ENCODE measurements around the gene ARPP19. TPM values are rescaled to one million over a fixed set of nuclear protein-coding genes. Genes with fewer than 3 reads are reported as not detected.
"Not testable (repeated sequence)": the region's sequence is repeated elsewhere in the genome, so short reads cannot be mapped to it uniquely, and the experiment has no call there.

ARPP19 gene
- total and polyA plus RNA-seq, 2 experiments from 2014 or later = 78.3 to 192 TPM

DNA sequence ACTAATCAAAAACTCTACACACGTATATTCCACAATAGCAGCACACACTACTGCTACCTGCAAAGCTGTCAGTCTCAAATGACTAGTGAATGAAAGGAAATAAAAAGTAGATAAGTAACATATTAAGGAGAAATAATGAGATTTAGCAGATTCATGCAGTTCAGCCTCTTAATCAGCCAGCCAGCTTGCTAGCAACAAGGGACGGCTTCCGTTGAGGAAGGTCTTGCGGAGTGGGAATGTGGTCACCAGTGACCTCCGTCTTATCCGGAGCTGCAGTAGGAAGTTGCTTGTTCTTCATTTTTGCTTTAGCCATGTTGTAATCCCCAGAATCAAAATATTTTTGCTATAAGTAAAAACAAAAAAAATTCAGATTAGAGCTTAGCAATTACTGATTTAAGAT is 17.1 kb downstream of the ARPP19 start (continued):
- TF ChIP-seq, protein P1, sequence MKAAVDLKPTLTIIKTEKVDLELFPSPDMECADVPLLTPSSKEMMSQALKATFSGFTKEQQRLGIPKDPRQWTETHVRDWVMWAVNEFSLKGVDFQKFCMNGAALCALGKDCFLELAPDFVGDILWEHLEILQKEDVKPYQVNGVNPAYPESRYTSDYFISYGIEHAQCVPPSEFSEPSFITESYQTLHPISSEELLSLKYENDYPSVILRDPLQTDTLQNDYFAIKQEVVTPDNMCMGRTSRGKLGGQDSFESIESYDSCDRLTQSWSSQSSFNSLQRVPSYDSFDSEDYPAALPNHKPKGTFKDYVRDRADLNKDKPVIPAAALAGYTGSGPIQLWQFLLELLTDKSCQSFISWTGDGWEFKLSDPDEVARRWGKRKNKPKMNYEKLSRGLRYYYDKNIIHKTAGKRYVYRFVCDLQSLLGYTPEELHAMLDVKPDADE (IDR thresholded peaks at IDR 0.05) = no peak
- TF ChIP-seq CREB1 (CRISPR knock-in tag; IDR thresholded peaks at IDR 0.05; ENCODE audit: low read depth) (no peak), NANOG (IDR thresholded peaks at IDR 0.05; ENCODE audit: borderline replicate concordance) (no peak), EZH2 (IDR thresholded peaks at IDR 0.05; ENCODE audit: low read depth, unreplicated experiment) (no peak)
- TF ChIP-seq, protein P2, sequence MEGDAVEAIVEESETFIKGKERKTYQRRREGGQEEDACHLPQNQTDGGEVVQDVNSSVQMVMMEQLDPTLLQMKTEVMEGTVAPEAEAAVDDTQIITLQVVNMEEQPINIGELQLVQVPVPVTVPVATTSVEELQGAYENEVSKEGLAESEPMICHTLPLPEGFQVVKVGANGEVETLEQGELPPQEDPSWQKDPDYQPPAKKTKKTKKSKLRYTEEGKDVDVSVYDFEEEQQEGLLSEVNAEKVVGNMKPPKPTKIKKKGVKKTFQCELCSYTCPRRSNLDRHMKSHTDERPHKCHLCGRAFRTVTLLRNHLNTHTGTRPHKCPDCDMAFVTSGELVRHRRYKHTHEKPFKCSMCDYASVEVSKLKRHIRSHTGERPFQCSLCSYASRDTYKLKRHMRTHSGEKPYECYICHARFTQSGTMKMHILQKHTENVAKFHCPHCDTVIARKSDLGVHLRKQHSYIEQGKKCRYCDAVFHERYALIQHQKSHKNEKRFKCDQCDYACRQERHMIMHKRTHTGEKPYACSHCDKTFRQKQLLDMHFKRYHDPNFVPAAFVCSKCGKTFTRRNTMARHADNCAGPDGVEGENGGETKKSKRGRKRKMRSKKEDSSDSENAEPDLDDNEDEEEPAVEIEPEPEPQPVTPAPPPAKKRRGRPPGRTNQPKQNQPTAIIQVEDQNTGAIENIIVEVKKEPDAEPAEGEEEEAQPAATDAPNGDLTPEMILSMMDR (conservative IDR thresholded peaks at IDR 0.05; ENCODE audit: low read depth in 2 of 2) = no peak

DNA sequence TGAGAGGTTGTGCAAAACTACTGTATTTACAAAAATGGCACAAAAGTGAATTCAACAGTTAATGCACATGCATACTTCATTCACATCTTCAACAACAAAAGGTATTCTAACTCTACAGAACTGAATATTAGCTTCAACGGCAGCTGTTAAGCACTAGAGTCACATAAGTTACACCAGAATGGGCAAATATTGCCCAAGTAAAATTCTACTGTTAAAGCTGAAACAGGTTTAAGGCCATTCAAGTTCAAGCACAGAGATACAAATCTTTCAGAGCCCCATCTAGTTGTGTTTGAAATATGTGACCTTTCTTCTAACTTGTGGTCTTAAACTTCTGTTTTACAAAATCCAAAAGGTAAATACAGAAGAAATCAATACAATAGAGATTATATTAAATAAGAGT is 17.6 kb downstream of the ARPP19 start:
- ATAC-seq; H3K4me1 Mint-ChIP-seq; H3K27ac Mint-ChIP-seq; DNase-seq (ENCODE audit: low spot score); H3K27ac ChIP-seq (ENCODE audit: low read depth); H3K4me1 ChIP-seq (ENCODE audit: insufficient read depth); H4K20me1 ChIP-seq (replicated peaks; ENCODE audit: insufficient read depth); H3K9me2 ChIP-seq (ENCODE audit: insufficient read depth); H3K27me3 ChIP-seq (ENCODE audit: insufficient read depth); H3K4me2 ChIP-seq; H3K4me3 Mint-ChIP-seq; H2AFZ ChIP-seq; H3F3A ChIP-seq (replicated peaks; ENCODE audit: low read depth); H3K9me3 Mint-ChIP-seq; H3K4me3 ChIP-seq; H3K27me3 Mint-ChIP-seq (ENCODE audit: insufficient read depth, low read depth, poor library complexity): not testable (repeated sequence)
- H3K36me3 Mint-ChIP-seq (ENCODE audit: low read depth) = peaks cover 65% of the 10 kb centered on the region
- Histone ChIP-seq H3K36me3 (ENCODE audit: insufficient read depth) (peaks cover 28% of the 10 kb centered on the region; the same call in 1 of the 2 replicates), H3K79me2 (replicated peaks; ENCODE audit: insufficient read depth) (peaks cover 35% of the 10 kb centered on the region)

DNA sequence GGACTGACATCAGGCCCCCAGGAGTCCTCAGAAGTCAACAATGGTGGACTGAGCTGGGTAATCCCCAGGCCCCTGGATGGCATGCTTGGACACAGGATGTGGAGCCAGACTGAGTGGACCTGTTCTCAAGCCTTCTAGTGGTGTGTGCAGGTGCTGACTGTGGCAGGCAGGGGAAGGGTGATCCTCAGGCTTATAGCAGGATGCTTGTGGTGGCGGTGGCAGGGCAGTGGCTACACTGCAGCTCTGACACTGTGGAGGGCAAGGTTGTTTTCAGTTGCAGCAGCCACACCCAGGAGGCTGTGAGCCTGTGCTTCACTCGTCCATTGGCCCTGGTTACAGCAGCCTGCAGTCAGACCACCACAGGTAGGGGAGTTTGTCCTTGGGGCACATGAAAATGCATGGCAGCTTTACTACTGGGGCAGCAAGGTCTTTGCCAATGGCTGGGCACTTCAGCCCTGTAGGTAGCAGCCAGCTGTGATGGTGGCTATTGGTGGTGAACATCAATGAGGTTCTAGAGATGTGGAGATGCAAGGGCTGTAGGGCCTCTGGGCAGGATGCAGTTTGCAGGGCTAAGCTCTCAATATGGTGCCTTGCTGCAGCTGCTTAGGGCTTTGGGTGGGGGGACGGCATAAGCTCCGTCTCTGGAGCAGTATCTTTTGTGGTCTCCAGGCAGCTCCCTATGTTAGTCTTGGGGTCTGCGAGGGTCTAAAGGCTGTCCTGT is 22.6 kb downstream of the ARPP19 start:
- Histone ChIP-seq H3K4me1 (ENCODE audit: insufficient read depth) (no peaks in the 10 kb centered on the region), H3K79me2 (replicated peaks; ENCODE audit: insufficient read depth) (no peaks in the 10 kb centered on the region), H3K27ac (ENCODE audit: low read depth) (no peak overlapping the region), H3K4me3 (no peak overlapping the region), H3K36me3 (ENCODE audit: insufficient read depth) (peaks cover 11% of the 10 kb centered on the region; the same call in 1 of the 2 replicates), H2AFZ (no peak overlapping the region), H3F3A (replicated peaks; ENCODE audit: low read depth) (0 out of 2 replicates have a peak, but pooled peaks cover 5% of the 10 kb centered on the region), H4K20me1 (replicated peaks; ENCODE audit: insufficient read depth) (peaks cover 4% of the 10 kb centered on the region; the same call in 1 of the 2 replicates), H3K27me3 (ENCODE audit: insufficient read depth) (no peaks in the 10 kb centered on the region), H3K9me2 (ENCODE audit: insufficient read depth) (no peaks in the 10 kb centered on the region), H3K4me2 (no peak overlapping the region)
- Mint-ChIP-seq H3K9me3 (peaks cover 7% of the 10 kb centered on the region; the same call in 2 of the 3 replicates), H3K27ac (no peak overlapping the region), H3K4me1 (no peaks in the 10 kb centered on the region), H3K4me3 (no peak overlapping the region), H3K36me3 (ENCODE audit: low read depth) (peaks cover 57% of the 10 kb centered on the region), H3K27me3 (ENCODE audit: insufficient read depth, low read depth, poor library complexity) (peaks cover 7% of the 10 kb centered on the region)
- ATAC-seq = peak; percentile 78
- DNase-seq (ENCODE audit: low spot score) = peak; percentile 19
- TF ChIP-seq EZH2phosphoT487 (IDR thresholded peaks at IDR 0.05; ENCODE audit: unreplicated experiment) (no peak), CREB1 (CRISPR knock-in tag; IDR thresholded peaks at IDR 0.05; ENCODE audit: low read depth) (no peak), POLR2AphosphoS5 (IDR thresholded peaks at IDR 0.05; ENCODE audit: low read depth) (peak; percentile 45)

All from GM23338 (cell line).